IMR-90 (cell line): ENCODE results near the gene PRKCA. TPM values are rescaled to one million over a fixed set of nuclear protein-coding genes. Genes with fewer than 3 reads are reported as not detected.

ENCODE experiments used
- ATAC-seq: fragments of 200-7000 bp; cut with Tn5 transposase; 2 replicates; pipeline ENCODE4 v1.9.1; 2020; ENCODE audit warnings: low read depth, mild to moderate bottlenecking, moderate library complexity
- BruUV-seq: library from RNA; stranded (reverse); fragments of 400-500 nt; replicated peaks from 2 replicates; lab custom pipeline; 2021; lab: Mats Ljungman, UMichigan
- CTCF ChIA-PET: fragments of 300-600 bp; formaldehyde crosslinking; extraction: SDS; loops from one replicate; lab custom pipeline; 2021; ENCODE audit warnings: antibody characterized with exemption; lab: Yijun Ruan, JAX
- POLR2A ChIA-PET: fragments of 300-600 bp; sonication (Branson Sonifier 250); formaldehyde crosslinking; loops from one replicate; lab custom pipeline; 2022; ENCODE audit warnings: antibody characterized with exemption; ENCODE audit not compliant: unreplicated experiment; lab: Charles Lee
- DNase-seq: peaks from one replicate; pipeline ENCODE4 v3.0.0; 2013
- H2AFZ ChIP-seq: replicated peaks from 2 replicates; pipeline ENCODE3; 2013; ENCODE audit warnings: low read length, mild to moderate bottlenecking; ENCODE audit not compliant: poor library complexity
- H2AK5ac ChIP-seq: 2 replicates; pipeline ENCODE4 v1.6.1; 2013; ENCODE audit warnings: low read depth, low read length, inconsistent platforms
- H2AK9ac ChIP-seq: replicated peaks from 2 replicates; pipeline ENCODE3; 2013; ENCODE audit warnings: mild to moderate bottlenecking, low read depth, low read length, moderate library complexity; ENCODE audit not compliant: poor library complexity
- H2BK120ac ChIP-seq: 2 replicates; pipeline ENCODE4 v1.6.1; 2013; ENCODE audit warnings: low read depth, low read length, inconsistent platforms
- H2BK15ac ChIP-seq: 3 replicates; pipeline ENCODE4 v1.6.1; 2013; ENCODE audit warnings: low read depth, low read length, inconsistent platforms
- H2BK20ac ChIP-seq: 2 replicates; pipeline ENCODE4 v1.6.1; 2013; ENCODE audit warnings: low read depth, mild to moderate bottlenecking, inconsistent platforms, low read length, moderate library complexity
- H2BK5ac ChIP-seq: 2 replicates; pipeline ENCODE4 v1.6.1; 2013; ENCODE audit warnings: mild to moderate bottlenecking, low read depth, low read length, inconsistent platforms; ENCODE audit not compliant: poor library complexity, severe bottlenecking
- H3K14ac ChIP-seq: replicated peaks from 2 replicates; pipeline ENCODE4 v1.6.1; 2013; ENCODE audit warnings: low read depth, low read length, inconsistent platforms
- H3K18ac ChIP-seq: 2 replicates; pipeline ENCODE4 v1.6.1; 2013; ENCODE audit warnings: low read depth, low read length, control low read depth
- H3K23ac ChIP-seq: 2 replicates; pipeline ENCODE4 v1.6.1; 2013; ENCODE audit warnings: low read depth, low read length, inconsistent platforms
- H3K27ac ChIP-seq: 2 replicates; pipeline ENCODE4 v1.5.1; 2013; ENCODE audit warnings: mild to moderate bottlenecking, control low read depth, low read length; ENCODE audit not compliant: insufficient read depth
- H3K27me3 ChIP-seq: 2 replicates; pipeline ENCODE4 v1.6.1; 2013; ENCODE audit warnings: low read length; ENCODE audit not compliant: control insufficient read depth, insufficient read depth
- H3K36me3 ChIP-seq: 2 replicates; pipeline ENCODE4 v1.6.1; 2013; ENCODE audit warnings: low read length, mixed read lengths; ENCODE audit not compliant: control insufficient read depth, insufficient read depth
- H3K4ac ChIP-seq: 2 replicates; pipeline ENCODE4 v1.6.1; 2013; ENCODE audit warnings: low read depth, low read length, inconsistent platforms
- H3K4me1 ChIP-seq: 2 replicates; pipeline ENCODE4 v1.6.1; 2013; ENCODE audit warnings: low read length, mixed read lengths; ENCODE audit not compliant: control insufficient read depth, insufficient read depth
- H3K4me2 ChIP-seq: 2 replicates; pipeline ENCODE4 v1.6.1; 2013; ENCODE audit warnings: low read depth, mild to moderate bottlenecking, control low read depth, low read length, moderate library complexity
- H3K4me3 ChIP-seq: 2 replicates; pipeline ENCODE4 v1.5.1; 2013; ENCODE audit warnings: low read depth, mild to moderate bottlenecking, control low read depth, low read length, moderate library complexity; ENCODE audit not compliant: insufficient read depth
- H3K56ac ChIP-seq: 2 replicates; pipeline ENCODE4 v1.6.1; 2013; ENCODE audit warnings: low read length, inconsistent platforms; ENCODE audit not compliant: insufficient read depth; ENCODE audit errors: extremely low read depth
- H3K79me1 ChIP-seq, 2 experiments: 2 replicates each; pipeline ENCODE4 v1.6.1; 2013; ENCODE audit warnings: low read length in 2 of 2, inconsistent platforms in 1 of 2, low read depth in 1 of 2
- H3K9ac ChIP-seq: 2 replicates; pipeline ENCODE4 v1.6.1; 2013; ENCODE audit warnings: low read depth, low read length, control low read depth
- H3K9me1 ChIP-seq: 2 replicates; pipeline ENCODE4 v1.6.1; 2013; ENCODE audit warnings: low read length, inconsistent platforms; ENCODE audit not compliant: insufficient read depth
- H3K9me3 ChIP-seq: 2 replicates; pipeline ENCODE4 v1.6.1; 2013; ENCODE audit warnings: low read length; ENCODE audit not compliant: control insufficient read depth, insufficient read depth
- H4K20me1 ChIP-seq: 2 replicates; pipeline ENCODE4 v1.6.1; 2013; ENCODE audit warnings: low read length, inconsistent platforms; ENCODE audit not compliant: insufficient read depth
- H4K5ac ChIP-seq: 2 replicates; pipeline ENCODE4 v1.6.1; 2013; ENCODE audit warnings: mild to moderate bottlenecking, low read depth, low read length, control low read depth
- H4K8ac ChIP-seq, 2 experiments: 2 replicates each; pipeline ENCODE4 v1.6.1; 2013; ENCODE audit warnings: low read depth in 2 of 2, low read length in 2 of 2, control low read depth in 1 of 2, inconsistent platforms in 1 of 2
- H4K91ac ChIP-seq: 2 replicates; pipeline ENCODE4 v1.6.1; 2013; ENCODE audit warnings: low read depth, low read length, inconsistent platforms; ENCODE audit not compliant: insufficient read depth
- BHLHE40 ChIP-seq: fragments of 150-350 bp; IDR thresholded peaks from 2 replicates; pipeline ENCODE4 v1.6.1; 2016; ENCODE audit warnings: mild to moderate bottlenecking, low read depth, low read length
- CEBPB ChIP-seq: IDR thresholded peaks from 2 replicates; pipeline ENCODE4 v1.6.1; 2012; ENCODE audit warnings: low read depth, low read length, improper control_type of control experiment
- CHD1 ChIP-seq: IDR thresholded peaks from 2 replicates; pipeline ENCODE4 v1.6.1; 2012; ENCODE audit warnings: low read depth, low read length, improper control_type of control experiment
- FOS ChIP-seq: fragments of 150-350 bp; IDR thresholded peaks from 2 replicates; pipeline ENCODE4 v1.6.1; 2016; ENCODE audit warnings: low read depth, low read length
- MAFK ChIP-seq: IDR thresholded peaks from 2 replicates; pipeline ENCODE4 v1.6.1; 2012; ENCODE audit warnings: low read depth, low read length, improper control_type of control experiment
- MAZ ChIP-seq: IDR thresholded peaks from 2 replicates; pipeline ENCODE4 v1.6.1; 2012; ENCODE audit warnings: low read depth, mild to moderate bottlenecking, low read length, improper control_type of control experiment, moderate library complexity, borderline replicate concordance
- MXI1 ChIP-seq: IDR thresholded peaks from 2 replicates; pipeline ENCODE4 v1.6.1; 2012; ENCODE audit warnings: low read depth, mild to moderate bottlenecking, low read length, moderate library complexity, borderline replicate concordance
- NFE2L2 ChIP-seq: fragments of 150-350 bp; IDR thresholded peaks from 2 replicates; pipeline ENCODE4 v1.6.1; 2016; ENCODE audit warnings: low read depth, mild to moderate bottlenecking, low read length
- POLR2A ChIP-seq: IDR thresholded peaks from 2 replicates; pipeline ENCODE4 v1.6.1; 2012; ENCODE audit warnings: mild to moderate bottlenecking, low read depth, low read length
- RAD21 ChIP-seq: IDR thresholded peaks from 2 replicates; pipeline ENCODE4 v1.6.1; 2012; ENCODE audit warnings: low read length, improper control_type of control experiment
- RCOR1 ChIP-seq: IDR thresholded peaks from 2 replicates; pipeline ENCODE4 v1.6.1; 2012; ENCODE audit warnings: mild to moderate bottlenecking, low read length, improper control_type of control experiment; ENCODE audit not compliant: insufficient replicate concordance
- RFX5 ChIP-seq: IDR thresholded peaks from 2 replicates; pipeline ENCODE4 v1.8.0; 2012; ENCODE audit warnings: low read depth, mild to moderate bottlenecking, low read length, moderate library complexity
- SMC3 ChIP-seq: fragments of 150-350 bp; IDR thresholded peaks from 2 replicates; pipeline ENCODE4 v1.6.1; 2016; ENCODE audit warnings: low read depth, mild to moderate bottlenecking, antibody characterized with exemption, low read length, moderate library complexity
- WGBS, 2 experiments: methylation state at CpG; one replicate each; pipeline versions ENCODE4 v1.1.5 to v1.1.7; 2013; ENCODE audit warnings: missing lambda C conversion rate in 2 of 2; ENCODE audit not compliant: insufficient read length in 1 of 2; ENCODE audit errors: extremely low coverage in 2 of 2; 5-methylcytosine and 5-hydroxymethylcytosine counted together
- dilution Hi-C: fragments of 300-500 bp; cut with HindIII; formaldehyde crosslinking; loops from one replicate; pipeline ENCODE4 v1.14.3; 2018; ENCODE audit warnings: low sequenced_read_pairs; ENCODE audit not compliant: unreplicated experiment
- in situ Hi-C: fragments of 300-500 bp; cut with MboI; formaldehyde crosslinking; loops from 3 replicates; pipeline ENCODE4 v1.14.3; 2019; ENCODE audit warnings: low sequenced_read_pairs, inconsistent platforms, mixed read lengths
- intact Hi-C: fragments of 100-400 bp; cut with micrococcal nuclease; formaldehyde crosslinking; loops from 2 replicates; pipeline ENCODE4 v1.10.0; 2022
- polyA plus RNA-seq, 3 experiments: library from polyadenylated mRNA; depleted of rRNA; stranded (reverse); fragments of >200 nt; gene quantifications; 2 replicates each; pipeline ENCODE4 v1.2.3, GENCODE V29; 2012; ENCODE audit warnings: low replicate concordance in 1 of 3
- total RNA-seq: library from RNA; depleted of rRNA; stranded (reverse); fragments of >200 nt; gene quantifications from 2 replicates; pipeline ENCODE4 v1.2.3, GENCODE V29; 2012
- TF ChIP-seq, protein P1 (sequence below): fragments of 150-350 bp; IDR thresholded peaks from 2 replicates; pipeline ENCODE4 v1.6.1; 2017; ENCODE audit warnings: mild to moderate bottlenecking, antibody characterized with exemption, low read length, low read depth
- TF ChIP-seq, protein P2 (sequence below): conservative IDR thresholded peaks from 2 replicates; pipeline ENCODE4 v1.5.1; 2012; ENCODE audit warnings: mild to moderate bottlenecking, low read depth, low read length, improper control_type of control experiment
- TF ChIP-seq, protein P3 (sequence below): fragments of 150-350 bp; IDR thresholded peaks from 2 replicates; pipeline ENCODE4 v1.6.1; 2016; ENCODE audit warnings: low read depth, mild to moderate bottlenecking, low read length, moderate library complexity, borderline replicate concordance

Gene PRKCA
- total and polyA plus RNA-seq, 2 of the 4 experiments (the other 2 are of a cell fraction), result 31.0 to 46.0 TPM

DNA sequence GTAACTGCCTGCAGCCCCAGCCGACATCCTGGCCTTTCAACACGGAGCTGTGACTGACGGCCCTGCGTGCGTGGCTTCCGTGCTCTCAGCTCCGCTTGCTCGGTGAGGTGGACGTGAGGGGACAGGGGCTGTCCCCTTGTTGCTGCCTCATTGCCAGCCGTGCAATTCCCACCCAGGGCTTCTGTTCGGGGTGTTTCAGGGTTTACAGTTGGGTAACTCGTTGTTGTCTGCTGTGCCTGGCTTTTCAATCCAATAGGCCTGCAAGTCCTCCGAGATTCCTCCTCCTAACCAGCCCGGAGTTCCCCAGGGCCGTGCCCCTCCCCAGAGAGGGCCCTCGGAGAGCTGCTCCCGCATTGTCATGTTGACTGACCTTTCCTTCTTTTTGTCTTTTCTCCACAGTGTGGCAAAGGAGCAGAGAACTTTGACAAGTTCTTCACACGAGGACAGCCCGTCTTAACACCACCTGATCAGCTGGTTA lies 501.1 kb downstream of the PRKCA start:
- Histone ChIP-seq H2AFZ (no peak overlapping the region), H3K27me3 (no peaks in the 10 kb centered on the region), H3K9ac (no peak overlapping the region), H3K36me3 (peaks cover 25% of the 10 kb centered on the region), H4K8ac (no peak overlapping the region), H3K9me3 (no peaks in the 10 kb centered on the region), H4K91ac (no peak overlapping the region), H3K18ac (no peak overlapping the region), H3K79me1 (peaks cover 0 to 3% of the 10 kb centered on the region in 2 experiments; a peak in 1 of 4 replicates), H3K4me2 (no peak overlapping the region), H2AK5ac (no peak overlapping the region), H2BK5ac (no peak overlapping the region), H3K27ac (no peak overlapping the region), H2BK120ac (no peak overlapping the region), H3K56ac (no peak overlapping the region), H2AK9ac (no peak overlapping the region), H4K5ac (no peak overlapping the region), H3K4ac (no peak overlapping the region), H3K14ac (no peak overlapping the region), H2BK20ac (no peak overlapping the region), H4K20me1 (no peaks in the 10 kb centered on the region), H3K9me1 (no peaks in the 10 kb centered on the region; the same call in 1 of the 2 replicates), H3K4me1 (no peaks in the 10 kb centered on the region), H3K23ac (no peak overlapping the region), H3K4me3 (no peak overlapping the region), H2BK15ac (no peak overlapping the region)
- TF ChIP-seq RAD21, result no peak
- no peak for TF ChIP-seq RCOR1
- no peak for TF ChIP-seq POLR2A
- no peak for TF ChIP-seq CHD1
- no peak for TF ChIP-seq RFX5
- TF ChIP-seq, protein P1, sequence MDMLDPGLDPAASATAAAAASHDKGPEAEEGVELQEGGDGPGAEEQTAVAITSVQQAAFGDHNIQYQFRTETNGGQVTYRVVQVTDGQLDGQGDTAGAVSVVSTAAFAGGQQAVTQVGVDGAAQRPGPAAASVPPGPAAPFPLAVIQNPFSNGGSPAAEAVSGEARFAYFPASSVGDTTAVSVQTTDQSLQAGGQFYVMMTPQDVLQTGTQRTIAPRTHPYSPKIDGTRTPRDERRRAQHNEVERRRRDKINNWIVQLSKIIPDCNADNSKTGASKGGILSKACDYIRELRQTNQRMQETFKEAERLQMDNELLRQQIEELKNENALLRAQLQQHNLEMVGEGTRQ, result no peak
- no peak for TF ChIP-seq MAFK
- TF ChIP-seq MXI1, result no peak
- no peak for TF ChIP-seq MAZ
- no peak for TF ChIP-seq NFE2L2
- TF ChIP-seq, protein P2, sequence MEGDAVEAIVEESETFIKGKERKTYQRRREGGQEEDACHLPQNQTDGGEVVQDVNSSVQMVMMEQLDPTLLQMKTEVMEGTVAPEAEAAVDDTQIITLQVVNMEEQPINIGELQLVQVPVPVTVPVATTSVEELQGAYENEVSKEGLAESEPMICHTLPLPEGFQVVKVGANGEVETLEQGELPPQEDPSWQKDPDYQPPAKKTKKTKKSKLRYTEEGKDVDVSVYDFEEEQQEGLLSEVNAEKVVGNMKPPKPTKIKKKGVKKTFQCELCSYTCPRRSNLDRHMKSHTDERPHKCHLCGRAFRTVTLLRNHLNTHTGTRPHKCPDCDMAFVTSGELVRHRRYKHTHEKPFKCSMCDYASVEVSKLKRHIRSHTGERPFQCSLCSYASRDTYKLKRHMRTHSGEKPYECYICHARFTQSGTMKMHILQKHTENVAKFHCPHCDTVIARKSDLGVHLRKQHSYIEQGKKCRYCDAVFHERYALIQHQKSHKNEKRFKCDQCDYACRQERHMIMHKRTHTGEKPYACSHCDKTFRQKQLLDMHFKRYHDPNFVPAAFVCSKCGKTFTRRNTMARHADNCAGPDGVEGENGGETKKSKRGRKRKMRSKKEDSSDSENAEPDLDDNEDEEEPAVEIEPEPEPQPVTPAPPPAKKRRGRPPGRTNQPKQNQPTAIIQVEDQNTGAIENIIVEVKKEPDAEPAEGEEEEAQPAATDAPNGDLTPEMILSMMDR, result no peak
- no peak for TF ChIP-seq CEBPB
- TF ChIP-seq, protein P3, sequence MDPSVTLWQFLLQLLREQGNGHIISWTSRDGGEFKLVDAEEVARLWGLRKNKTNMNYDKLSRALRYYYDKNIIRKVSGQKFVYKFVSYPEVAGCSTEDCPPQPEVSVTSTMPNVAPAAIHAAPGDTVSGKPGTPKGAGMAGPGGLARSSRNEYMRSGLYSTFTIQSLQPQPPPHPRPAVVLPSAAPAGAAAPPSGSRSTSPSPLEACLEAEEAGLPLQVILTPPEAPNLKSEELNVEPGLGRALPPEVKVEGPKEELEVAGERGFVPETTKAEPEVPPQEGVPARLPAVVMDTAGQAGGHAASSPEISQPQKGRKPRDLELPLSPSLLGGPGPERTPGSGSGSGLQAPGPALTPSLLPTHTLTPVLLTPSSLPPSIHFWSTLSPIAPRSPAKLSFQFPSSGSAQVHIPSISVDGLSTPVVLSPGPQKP, result no peak
- no peak for TF ChIP-seq FOS
- no peak for TF ChIP-seq SMC3
- TF ChIP-seq BHLHE40, result no peak
- no peak for DNase-seq
- no TSS peak for BruUV-seq
- dilution Hi-C loops (no loop called here), in situ Hi-C loops (no loop called here), intact Hi-C loops (no loop called here)
- CTCF ChIA-PET, result no interaction called here
- POLR2A ChIA-PET, result no interaction called here
- 87% methylated on average over 11 of the region's 19 CpGs; no CpG with 5 or more reads in 1 of the 2 experiments for WGBS, 2 experiments
- ATAC-seq, result no peak
